GM19238 (cell line): ENCODE measurements around the gene MAP3K1.

Source experiments
- DNase-seq: peaks from one replicate; pipeline ENCODE4 v3.0.0; 2011; ENCODE audit warnings: low spot score; ENCODE audit not compliant: insufficient read length

MAP3K1 gene

DNA sequence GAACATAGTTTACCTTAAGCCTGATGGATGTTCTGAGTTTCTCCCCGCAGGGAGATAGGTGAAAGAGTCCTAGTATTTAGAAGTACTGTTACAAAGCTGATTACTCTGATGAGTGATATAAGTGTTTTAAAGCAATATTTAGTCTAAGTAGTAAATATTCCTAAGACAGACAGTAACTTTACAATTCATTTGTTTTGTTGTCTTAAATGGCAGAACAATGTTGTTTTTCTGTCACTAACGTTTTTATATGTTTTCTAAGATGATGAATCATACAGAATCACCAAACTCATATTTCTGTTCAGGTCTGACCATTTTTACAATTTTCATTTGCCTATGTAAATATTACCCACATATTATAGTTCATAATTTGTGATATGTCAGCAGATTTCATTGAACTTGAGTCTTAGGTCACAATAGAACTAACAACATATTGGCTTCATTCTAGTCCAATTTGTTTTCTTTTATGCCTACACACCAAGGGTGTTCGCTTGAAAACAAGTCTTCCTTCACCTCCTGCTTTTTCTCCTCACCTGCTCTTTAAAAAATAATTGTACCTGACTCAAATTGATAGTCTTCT is 30.6 kb downstream of the MAP3K1 start:
- no peak for DNase-seq

GRCh38 chr5:56848206-56848605 is 32.9 kb downstream of the MAP3K1 start:
- DNase-seq, result no peak

- DNase-seq, result no peak
Measured at GRCh38 chr5:56849671-56850070, 34.3 kb downstream of the MAP3K1 start.

GRCh38 chr5:56850423-56850822 is 35.1 kb downstream of the MAP3K1 start:
- no peak for DNase-seq

- DNase-seq, result no peak
Measured at GRCh38 chr5:56851258-56851941, 36.1 kb downstream of the MAP3K1 start.

GRCh38 chr5:56852228-56853000 is 37.1 kb downstream of the MAP3K1 start:
- no peak for DNase-seq

- no peak for DNase-seq
Measured at GRCh38 chr5:56853698-56854097, 38.3 kb downstream of the MAP3K1 start.

GRCh38 chr5:56854920-56855319 is 39.6 kb downstream of the MAP3K1 start:
- no peak for DNase-seq

DNA sequence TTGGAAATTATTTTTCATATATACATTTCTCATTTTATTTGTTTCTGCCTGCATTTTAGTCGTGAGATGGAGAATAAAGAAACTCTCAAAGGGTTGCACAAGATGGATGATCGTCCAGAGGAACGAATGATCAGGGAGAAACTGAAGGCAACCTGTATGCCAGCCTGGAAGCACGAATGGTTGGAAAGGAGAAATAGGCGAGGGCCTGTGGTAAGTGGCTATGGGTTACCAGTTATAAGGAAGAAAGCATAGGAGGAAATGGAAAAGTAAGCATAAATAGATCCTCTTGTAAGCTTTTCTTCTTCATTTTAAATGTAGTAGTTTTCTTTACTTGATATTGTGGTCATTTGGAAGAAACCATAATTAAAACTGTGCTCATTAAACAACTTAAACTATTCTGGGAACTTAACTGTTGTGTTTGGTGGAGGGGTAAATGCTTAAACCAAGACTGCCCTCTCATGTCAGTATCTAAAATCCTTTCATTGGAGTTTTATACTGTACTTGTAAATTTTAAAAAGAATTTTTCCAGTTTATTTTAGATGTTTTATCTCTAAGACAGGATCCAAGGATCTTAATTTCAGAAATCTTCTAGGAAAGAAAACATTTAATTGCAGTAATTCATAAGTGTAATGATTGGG is 41.3 kb downstream of the MAP3K1 start:
- DNase-seq, result no peak

- no peak for DNase-seq
Measured at GRCh38 chr5:56858777-56859442, 43.6 kb downstream of the MAP3K1 start.

- no peak for DNase-seq
Measured at GRCh38 chr5:56861893-56862485, 46.6 kb downstream of the MAP3K1 start.

GRCh38 chr5:56862909-56863308 is 47.6 kb downstream of the MAP3K1 start:
- DNase-seq, result no peak

DNA sequence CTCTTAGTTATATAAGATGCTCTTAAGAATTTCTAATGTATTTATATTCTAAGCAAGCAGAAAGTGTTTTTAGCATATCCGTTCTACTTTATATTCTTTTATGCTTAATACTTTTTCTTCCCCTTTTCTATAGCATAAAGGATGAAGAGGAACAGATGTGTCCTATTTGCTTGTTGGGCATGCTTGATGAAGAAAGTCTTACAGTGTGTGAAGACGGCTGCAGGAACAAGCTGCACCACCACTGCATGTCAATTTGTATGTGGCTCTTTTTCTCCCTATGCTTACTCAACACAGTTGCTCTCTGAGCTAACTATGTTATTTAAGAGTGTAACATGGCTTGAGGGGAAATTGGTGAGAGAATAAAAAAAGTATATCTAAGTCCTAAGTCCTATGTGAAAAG is 56.4 kb downstream of the MAP3K1 start:
- no peak for DNase-seq

GRCh38 chr5:56873056-56873455 is 57.7 kb downstream of the MAP3K1 start:
- no peak for DNase-seq

- no peak for DNase-seq
Measured at GRCh38 chr5:56876327-56876726, 61.0 kb downstream of the MAP3K1 start.

DNA sequence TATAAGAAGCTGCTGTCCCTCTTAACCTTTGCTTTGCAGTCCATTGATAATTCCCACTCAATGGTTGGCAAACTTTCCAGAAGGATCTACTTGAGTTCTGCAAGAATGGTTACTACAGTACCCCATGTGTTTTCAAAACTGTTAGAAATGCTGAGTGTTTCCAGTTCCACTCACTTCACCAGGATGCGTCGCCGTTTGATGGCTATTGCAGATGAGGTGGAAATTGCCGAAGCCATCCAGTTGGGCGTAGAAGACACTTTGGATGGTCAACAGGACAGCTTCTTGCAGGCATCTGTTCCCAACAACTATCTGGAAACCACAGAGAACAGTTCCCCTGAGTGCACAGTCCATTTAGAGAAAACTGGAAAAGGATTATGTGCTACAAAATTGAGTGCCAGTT is 66.2 kb downstream of the MAP3K1 start:
- DNase-seq, result no peak

DNA sequence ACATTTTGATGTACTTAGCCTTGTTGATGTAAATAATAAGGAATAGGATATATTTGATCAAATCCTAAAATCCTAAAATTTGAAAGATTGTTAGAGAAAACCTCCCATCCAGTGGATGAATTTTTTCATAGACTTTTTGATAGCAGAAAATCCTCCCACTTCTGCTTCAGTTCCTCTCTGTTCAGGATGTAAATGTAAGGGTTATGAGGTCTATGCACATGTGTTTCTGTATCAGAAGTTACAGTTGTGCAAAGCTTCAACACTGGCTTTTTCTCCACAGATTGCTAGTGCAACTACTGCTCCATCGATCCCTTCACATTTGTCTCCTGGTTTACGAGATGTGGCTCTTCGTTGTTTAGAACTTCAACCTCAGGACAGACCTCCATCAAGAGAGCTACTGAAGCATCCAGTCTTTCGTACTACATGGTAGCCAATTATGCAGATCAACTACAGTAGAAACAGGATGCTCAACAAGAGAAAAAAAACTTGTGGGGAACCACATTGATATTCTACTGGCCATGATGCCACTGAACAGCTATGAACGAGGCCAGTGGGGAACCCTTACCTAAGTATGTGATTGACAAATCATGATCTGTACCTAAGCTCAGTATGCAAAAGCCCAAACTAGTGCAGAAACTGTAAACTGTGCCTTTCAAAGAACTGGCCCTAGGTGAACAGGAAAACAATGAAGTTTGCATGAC is 78.1 kb downstream of the MAP3K1 start:
- DNase-seq, result no peak

DNA sequence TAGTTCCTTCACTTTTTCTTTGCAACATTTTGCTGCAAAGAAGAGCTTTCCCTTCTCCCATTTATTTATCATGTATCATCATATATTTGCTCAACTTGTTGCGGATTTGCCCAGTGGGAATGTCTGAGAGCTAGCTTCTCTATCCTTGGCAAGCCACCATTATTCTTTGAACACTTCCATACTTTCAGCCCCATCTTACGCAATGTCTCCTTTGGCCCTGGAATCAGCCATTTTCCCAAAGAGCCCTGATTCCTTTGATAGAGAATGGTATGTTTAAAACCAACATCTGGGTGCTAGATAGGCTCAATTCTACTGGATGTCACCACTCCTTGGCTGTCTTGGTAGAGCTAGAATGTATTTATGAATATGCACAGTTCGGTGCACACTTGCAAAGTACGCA is 81.4 kb downstream of the MAP3K1 start:
- no peak for DNase-seq

DNA sequence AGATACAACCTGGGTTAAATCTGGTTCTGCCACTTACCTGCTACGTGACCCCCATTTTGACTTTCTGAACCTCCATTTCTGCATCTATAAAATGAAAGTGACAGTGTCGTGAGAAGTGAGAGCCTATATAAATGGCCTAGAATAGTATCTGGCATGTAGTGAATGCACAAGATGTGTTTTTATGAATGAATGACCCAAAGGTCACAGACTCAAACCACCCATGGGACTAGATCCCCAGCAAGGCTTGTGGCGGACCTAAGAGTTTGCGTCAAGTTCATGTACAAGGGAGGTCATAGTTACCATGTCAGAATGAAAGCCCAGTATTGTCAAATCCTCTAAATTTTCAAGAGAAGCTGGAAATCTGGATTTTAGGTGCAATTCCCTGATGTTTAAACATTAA is 82.9 kb downstream of the MAP3K1 start:
- no peak for DNase-seq

DNA sequence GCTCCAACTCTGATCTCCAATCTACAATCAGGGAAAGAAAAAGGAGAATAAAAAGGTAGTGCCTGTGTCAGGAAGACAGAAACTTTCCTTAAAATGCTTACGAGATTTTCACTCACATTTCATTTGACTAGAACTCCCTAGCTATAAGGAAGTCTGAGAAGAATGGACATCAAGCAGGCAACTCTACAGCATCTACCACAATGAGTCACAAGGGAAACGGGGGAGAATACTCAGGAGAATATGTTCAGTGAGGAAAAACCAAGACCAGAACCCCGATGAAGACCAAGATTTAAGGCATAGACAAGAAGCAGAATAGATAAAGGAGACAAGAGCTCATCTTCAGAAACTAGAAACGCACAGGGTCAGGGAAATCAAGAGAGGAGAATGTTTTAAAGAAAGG is 85.0 kb downstream of the MAP3K1 start:
- DNase-seq, result no peak
